ENCODE measurements around the gene UXS1.
"Not testable (repeated sequence)": the region's sequence is repeated elsewhere in the genome, so short reads cannot be mapped to it uniquely, and the experiment has no call there.

UXS1 gene

DNA sequence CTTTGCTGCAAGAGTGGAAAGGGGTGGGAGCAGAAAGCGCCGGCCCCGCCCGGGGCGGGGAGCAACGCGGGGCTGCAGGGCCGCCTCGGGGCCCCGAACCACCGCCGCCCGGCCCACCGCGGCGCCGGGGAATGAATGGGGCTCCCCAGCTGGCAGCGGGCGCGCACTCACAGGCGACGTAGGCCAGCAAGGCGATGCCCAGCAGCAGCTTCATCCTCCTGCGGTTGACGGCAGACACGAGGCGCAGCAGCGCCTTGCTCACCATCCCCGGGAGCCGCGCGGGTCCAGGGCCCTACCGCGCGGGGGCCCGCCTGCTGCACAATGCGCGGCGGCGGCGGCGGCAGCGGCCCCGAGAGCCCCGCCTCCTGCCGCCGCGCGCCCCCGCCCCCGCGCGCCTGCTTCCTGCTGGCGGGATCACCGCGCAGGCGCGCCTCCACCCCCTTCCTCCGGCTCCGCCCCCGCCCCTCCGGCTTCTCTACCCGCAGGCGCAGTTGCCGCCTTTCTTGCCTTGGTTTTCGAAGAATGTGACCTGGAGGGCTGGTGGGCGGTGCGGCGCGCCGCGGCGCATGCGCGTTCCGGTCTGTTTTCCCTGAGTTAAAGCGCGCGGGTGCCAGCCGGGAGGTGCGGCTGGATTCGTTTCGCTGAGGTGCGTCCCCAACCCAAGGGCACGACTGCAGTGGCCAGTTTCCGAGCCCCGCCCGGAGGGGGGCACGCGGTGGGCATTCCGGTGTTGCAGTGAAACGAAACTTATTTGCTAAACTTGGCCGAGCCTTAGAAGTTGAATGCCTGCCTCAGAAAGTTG is at the start of gene UXS1:
Gene UXS1 (minus strand): TSS at position 325 of the 802 bp plus-strand sequence. CDS start 60 bp downstream, at position 265.
- H3K27ac ChIP-seq, result peak within 1 kb of the TSS; percentile 77
- peak; percentile 85 for TF ChIP-seq ZFX (IDR thresholded peaks at IDR 0.05)
- TF ChIP-seq, protein P1, sequence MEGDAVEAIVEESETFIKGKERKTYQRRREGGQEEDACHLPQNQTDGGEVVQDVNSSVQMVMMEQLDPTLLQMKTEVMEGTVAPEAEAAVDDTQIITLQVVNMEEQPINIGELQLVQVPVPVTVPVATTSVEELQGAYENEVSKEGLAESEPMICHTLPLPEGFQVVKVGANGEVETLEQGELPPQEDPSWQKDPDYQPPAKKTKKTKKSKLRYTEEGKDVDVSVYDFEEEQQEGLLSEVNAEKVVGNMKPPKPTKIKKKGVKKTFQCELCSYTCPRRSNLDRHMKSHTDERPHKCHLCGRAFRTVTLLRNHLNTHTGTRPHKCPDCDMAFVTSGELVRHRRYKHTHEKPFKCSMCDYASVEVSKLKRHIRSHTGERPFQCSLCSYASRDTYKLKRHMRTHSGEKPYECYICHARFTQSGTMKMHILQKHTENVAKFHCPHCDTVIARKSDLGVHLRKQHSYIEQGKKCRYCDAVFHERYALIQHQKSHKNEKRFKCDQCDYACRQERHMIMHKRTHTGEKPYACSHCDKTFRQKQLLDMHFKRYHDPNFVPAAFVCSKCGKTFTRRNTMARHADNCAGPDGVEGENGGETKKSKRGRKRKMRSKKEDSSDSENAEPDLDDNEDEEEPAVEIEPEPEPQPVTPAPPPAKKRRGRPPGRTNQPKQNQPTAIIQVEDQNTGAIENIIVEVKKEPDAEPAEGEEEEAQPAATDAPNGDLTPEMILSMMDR (conservative IDR thresholded peaks at IDR 0.05), result no peak

DNA sequence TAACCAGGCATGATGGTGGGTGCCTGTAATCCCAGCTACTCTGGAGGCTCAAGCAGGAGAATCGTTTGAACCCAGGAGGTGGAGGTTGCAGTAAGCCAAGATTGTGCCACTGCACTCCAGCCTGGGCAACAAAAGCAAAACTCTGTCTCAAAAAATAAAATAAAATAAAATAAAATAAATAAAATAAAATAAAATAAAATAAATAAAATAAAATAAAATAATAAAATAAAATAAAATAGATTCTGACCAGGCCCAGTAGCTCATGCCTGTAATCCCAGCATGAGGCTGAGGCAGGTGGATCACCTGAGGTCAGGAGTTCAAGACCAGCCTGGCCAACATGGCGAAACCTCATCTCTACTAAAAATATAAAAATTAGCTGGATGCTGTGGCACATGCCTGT is 45.4 kb upstream of the UXS1 start:
- not testable (repeated sequence) for H3K27ac ChIP-seq

DNA sequence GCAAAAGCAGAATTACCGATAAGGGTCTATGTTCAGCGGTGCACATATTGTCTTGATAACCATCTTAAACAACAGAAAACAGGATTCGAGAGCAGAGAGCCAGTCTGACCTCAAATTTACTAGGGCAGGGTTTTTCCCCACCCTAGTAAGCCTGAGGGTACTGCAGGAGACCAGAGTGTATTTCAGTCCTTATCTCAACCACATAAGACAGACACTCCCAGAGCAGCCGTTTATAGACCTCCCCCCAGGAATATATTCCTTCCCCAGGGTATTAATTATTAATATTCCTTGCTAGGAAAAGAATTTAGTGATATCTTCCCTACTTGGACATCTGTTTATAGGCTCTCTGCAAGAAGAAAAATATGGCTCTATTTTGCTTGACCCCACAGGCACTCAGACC is 41.3 kb upstream of the UXS1 start:
- H3K27ac ChIP-seq, result not testable (repeated sequence)

GRCh38 chr2:106233350-106233706 is 39.2 kb upstream of the UXS1 start:
- H3K27ac ChIP-seq, result no peak overlapping the region

GRCh38 chr2:106232638-106233349 is 38.7 kb upstream of the UXS1 start:
- no peak for TF ChIP-seq ZFX (IDR thresholded peaks at IDR 0.05)
- TF ChIP-seq, protein P1 (conservative IDR thresholded peaks at IDR 0.05), result no peak
- H3K27ac ChIP-seq, result no peak overlapping the region

More at GRCh38 chr2:106233350-106233706, 39.2 kb upstream of the UXS1 start:
- no peak for TF ChIP-seq ZFX (IDR thresholded peaks at IDR 0.05)
- TF ChIP-seq, protein P1 (conservative IDR thresholded peaks at IDR 0.05), result no peak

- TF ChIP-seq ZFX (IDR thresholded peaks at IDR 0.05), result no peak
- TF ChIP-seq, protein P1 (conservative IDR thresholded peaks at IDR 0.05), result no peak
- H3K27ac ChIP-seq, result no peak overlapping the region
Observed at GRCh38 chr2:106223347-106223746, 29.2 kb upstream of the UXS1 start.

- not testable (repeated sequence) for H3K27ac ChIP-seq
Observed at GRCh38 chr2:106222057-106222456, 28.0 kb upstream of the UXS1 start.

- H3K27ac ChIP-seq, result no peak overlapping the region
- TF ChIP-seq, protein P1 (conservative IDR thresholded peaks at IDR 0.05), result no peak
- TF ChIP-seq ZFX (IDR thresholded peaks at IDR 0.05), result no peak
Observed at GRCh38 chr2:106219813-106220212, 25.7 kb upstream of the UXS1 start.

- not testable (repeated sequence) for H3K27ac ChIP-seq
Observed at GRCh38 chr2:106219157-106219556, 25.1 kb upstream of the UXS1 start.

Measured in C4-2B (cell line).